T follicular helper cell (primary cell): Measurements from ENCODE around the gene OR11G2.
"Not testable (repeated sequence)": the region's sequence is repeated elsewhere in the genome, so short reads cannot be mapped to it uniquely, and the experiment has no call there.

ENCODE experiments used
- DNase-seq: peaks from one replicate; pipeline ENCODE4 v3.0.0-alpha.2; 2020; ENCODE audit warnings: low read depth
- total RNA-seq, 2 experiments: gene quantifications; one replicate each; lab custom pipeline; 2026; lab: John Stamatoyannopoulos, UW

OR11G2 gene, protein sequence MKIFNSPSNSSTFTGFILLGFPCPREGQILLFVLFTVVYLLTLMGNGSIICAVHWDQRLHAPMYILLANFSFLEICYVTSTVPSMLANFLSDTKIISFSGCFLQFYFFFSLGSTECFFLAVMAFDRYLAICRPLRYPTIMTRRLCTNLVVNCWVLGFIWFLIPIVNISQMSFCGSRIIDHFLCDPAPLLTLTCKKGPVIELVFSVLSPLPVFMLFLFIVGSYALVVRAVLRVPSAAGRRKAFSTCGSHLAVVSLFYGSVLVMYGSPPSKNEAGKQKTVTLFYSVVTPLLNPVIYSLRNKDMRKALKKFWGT
- 0 reads per million in 2 experiments for total RNA-seq

DNA sequence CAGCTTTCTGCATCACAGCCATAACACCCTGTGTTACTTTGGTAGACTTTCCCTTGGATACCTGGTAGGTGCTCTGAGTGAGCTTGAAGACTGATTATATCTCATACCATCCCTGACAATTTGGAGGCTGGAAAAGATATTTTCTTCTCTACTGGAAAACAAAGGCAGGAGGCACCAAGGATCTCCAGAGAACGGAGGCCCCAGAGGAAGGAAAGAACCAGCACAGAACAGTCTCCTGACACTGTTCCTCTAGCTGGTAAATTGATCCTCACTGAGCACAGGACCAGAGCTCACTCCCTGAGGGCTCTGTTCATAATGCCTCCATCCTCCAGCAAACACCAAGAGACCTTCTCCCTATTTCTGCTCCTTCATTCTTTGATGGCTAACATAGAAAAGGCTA is at the start of gene OR11G2:
Gene OR11G2 (plus strand): TSS at position 301 of the 400 bp plus-strand sequence. CDS start 6,542 bp downstream, outside the sequence.
- no peak for DNase-seq

DNA sequence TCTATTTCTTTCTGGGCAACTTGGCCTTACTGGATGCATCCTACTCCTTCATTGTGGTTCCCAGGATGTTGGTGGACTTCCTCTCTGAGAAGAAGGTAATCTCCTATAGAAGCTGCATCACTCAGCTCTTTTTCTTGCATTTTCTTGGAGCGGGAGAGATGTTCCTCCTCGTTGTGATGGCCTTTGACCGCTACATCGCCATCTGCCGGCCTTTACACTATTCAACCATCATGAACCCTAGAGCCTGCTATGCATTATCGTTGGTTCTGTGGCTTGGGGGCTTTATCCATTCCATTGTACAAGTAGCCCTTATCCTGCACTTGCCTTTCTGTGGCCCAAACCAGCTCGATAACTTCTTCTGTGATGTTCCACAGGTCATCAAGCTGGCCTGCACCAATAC is 46.8 kb upstream of the OR11G2 start:
- DNase-seq = no peak

DNA sequence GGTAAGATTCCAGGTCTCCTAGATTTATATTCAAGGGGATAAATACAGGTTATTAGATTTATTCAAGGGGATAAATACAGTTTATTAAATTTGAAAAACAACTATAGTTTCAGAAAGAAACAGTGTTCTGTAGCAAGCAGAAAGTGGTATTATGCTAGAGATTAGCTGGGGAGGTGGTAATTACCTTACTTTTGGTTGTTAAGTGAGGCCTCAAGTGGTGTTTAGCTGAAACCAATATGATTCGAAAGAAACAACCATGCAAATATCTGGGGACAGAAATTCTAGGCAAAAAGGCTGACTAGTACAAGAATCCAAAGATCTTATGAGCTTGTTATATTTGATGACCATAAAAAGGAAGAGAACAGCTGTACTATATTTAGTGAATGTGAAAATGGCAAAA is 45.9 kb upstream of the OR11G2 start:
- no peak for DNase-seq

DNA sequence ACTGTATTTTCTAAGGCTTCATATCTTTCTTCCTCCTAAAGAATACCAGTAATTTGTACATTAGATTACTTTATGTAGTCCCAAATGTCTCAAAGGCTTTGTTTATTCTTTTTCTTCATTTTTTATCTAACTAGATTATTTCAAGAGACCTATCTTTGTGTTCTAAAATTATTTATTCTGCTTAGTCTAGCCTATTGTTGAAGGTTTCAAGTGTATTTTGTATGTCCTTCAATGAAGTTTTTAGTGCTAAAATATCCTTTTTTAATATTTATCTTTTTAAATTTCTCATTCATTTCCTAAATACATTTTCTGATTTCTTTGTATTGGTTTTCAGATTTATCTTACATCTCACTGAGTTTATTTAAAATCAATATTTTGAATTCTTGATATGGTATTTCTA is 26.2 kb upstream of the OR11G2 start:
- DNase-seq = no peak

DNA sequence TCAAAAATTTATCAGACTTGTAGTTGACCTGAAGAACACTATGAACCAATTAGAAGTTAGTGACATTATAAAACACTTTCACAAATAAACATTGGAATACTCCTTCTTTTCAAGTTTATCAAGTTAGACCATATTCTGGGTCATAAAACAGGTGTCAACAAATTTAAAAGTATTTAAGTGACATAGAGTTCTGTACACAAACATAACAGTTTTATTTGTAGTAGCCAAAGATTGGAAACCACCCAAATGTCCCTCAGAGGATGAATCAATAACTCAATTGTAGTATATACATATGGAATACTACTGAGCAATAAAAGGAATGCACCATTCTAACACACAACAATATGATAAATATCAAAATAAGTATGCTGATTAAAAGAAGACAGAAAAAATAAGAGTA is 23.6 kb upstream of the OR11G2 start:
- no peak for DNase-seq

DNA sequence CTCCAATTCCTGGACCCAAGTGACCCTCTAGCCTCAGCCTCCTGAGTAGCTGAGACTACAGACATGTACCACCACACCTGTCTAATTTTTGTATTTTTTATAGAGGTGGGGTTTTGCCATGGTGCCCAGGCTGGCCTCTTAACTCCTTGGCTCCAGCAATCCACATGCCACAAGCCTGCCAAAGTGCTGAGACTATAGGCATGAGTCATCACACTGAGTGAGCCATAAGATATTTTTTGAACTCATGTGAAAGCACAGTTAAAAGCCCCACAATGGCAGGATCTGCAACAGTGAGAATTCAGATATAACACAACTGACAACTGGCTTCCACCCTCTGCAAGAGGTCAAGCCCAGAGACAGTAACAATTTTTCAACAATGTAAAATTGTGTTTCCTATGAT is 20.8 kb upstream of the OR11G2 start:
- DNase-seq = not testable (repeated sequence)

DNA sequence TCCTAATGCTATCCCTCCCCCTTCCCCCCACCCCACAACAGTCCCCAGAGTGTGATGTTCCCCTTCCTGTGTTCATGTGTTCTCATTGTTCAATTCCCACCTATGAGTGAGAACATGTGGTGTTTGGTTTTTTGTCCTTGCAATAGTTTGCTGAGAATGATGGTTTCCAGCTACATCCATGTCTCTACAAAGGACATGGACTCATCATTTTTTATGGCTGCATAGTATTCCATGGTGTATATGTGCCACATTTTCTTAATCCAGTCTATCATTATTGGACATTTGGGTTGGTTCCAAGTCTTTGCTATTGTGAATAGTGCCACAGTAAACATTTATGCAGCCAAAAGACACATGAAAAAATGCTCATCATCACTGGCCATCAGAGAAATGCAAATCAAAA is 16.5 kb upstream of the OR11G2 start:
- not testable (repeated sequence) for DNase-seq

DNA sequence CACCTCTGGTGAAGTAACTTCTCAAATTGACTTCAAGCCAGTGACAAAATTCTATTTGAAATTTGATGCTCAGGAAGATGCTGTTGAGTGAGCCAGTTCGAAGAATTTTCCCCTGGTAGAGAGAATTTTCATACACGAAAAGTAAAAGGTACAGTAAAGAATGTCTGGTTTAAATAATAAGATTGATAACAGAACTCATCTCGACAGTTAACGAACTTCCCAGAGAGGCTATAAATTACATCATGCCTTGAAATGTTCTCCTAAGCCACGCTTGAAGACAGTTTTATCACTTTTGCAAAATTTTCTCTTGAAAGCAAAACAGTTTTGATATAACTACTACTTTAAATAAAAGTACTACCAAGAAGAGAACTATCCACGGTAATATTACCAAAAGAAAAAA is 14.4 kb upstream of the OR11G2 start:
- no peak for DNase-seq

DNA sequence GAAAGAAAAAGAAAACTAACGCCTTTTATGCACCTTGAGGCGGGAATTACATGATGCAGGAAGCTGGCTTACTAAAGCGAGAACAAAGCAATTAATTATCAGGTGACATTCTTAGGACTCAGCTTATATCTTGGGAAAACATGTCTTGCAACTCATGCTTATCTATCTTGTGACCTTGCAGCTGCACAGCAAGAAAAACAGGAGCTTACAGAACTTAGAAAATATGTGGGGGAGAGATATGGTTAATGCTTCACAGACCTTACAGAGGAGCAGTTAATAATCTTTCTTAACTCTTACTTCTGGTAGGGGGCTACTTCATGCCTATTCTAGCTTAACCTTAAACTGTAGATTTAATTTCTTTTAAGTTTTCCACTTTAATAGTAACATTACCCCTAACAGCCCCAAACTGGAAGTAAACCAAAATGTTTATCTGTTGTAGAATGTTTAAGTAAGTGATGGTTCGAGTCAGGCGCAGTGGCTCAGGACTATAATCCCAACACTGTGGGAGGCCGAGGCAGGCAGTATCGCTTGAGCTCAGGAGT is 13.2 kb upstream of the OR11G2 start:
- DNase-seq = no peak

DNA sequence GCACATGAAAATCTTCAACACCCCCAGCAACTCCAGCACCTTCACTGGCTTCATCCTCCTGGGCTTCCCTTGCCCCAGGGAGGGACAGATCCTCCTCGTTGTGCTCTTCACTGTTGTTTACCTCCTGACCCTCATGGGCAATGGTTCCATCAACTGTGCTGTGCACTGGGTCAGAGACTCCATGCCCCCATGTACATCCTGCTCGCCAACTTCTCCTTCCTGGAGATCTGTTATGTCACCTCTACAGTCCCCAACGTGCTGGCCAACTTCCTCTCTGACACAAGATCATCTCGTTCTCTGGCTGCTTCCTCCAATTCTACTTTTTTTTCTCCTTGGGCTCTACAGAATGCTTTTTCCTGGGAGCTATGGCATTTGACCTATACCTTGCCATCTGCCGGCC is 11.5 kb upstream of the OR11G2 start:
- no peak for DNase-seq

DNA sequence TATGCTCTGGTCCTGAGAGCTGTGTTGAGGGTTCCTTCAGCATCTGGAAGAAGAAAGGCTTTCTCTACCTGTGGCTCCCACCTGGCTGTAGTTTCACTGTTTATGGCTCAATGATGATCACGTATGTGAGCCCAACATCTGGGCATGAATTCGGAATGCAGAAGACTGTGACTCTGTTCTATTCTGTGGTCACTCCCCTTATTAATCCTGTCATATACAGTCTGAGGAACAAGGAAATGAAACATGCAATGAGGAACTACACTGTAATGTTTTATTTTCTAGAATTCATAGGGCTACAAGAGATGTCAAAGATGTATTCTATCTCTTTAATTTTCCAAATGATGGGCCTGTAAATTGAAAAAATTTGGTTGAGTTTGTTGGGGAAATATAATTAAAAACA is 10.8 kb upstream of the OR11G2 start:
- DNase-seq = no peak

DNA sequence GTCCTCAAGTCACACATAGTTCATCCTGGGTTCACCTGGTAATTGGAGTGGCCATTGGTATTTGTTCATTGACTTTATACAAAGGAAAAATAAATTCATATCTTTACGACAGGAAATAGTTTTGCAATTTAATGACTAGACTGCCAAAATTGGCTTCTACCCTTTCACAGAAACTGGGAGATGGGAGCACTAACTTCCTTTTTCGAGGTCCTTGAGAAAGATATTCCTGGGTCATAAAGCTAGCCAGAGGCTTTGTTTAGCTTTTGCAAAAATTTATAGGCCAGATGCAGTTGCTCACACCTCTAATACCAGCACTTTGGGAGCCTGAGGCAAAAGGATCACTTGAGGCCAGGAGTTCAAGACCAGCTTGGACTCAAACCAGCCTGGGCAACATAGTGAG is 10.2 kb upstream of the OR11G2 start:
- no peak for DNase-seq

DNA sequence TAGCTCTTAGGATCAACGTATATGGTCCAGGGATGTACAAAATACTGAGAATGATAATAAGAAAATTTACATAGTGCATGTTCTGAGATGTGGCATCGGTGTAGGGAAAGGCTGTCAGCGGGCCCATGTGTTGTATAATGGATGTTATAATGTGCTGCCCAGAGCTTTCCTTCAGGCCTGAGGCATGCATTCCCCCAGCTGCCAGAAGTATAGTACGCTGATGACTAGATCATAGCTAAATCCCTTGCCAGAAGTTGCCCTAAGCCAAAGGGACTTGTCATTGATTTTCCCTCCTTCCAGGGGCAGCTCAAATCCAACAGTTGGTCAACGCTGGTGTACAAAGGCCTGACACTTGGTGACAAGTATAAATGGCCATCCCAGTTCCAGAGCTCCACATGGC is 6.5 kb upstream of the OR11G2 start:
- no peak for DNase-seq

DNA sequence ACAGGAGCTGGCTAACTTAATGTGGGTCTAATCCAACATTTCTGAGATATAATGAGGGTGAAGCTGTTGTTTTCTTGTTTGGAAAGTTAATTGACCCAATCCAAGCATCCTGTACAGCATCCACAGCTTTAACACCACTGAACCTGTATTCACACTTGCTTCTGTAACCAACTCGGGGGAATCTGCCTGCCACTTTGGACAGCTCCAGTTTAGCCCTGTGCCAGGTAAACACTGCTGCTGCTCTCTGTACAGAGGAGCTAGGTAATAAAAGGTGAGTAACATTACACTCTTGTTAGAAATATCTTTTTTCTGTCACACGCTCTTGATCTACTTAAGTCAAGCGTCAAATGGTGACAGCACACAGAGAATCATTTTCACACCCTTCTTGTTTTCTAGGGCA is 700 bp downstream of the OR11G2 start:
- DNase-seq = no peak

DNA sequence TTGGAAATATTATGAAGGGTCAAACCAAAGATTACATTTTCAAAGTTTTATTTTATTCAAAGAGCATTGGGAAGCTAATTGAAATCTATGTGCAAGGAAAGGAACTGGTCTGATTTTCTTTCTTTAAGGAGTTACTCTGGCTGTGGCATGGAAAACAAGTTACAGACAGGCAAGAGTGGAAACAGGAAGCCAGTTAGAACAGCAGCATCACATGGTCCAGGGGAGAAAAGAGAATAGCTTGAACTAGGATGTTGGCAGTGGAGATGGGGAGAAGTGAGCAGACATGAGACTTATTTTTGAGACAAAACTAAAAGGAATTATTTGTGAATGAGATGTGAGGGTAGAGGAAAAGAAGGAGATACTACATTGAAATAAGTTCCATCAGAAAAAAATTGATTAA is 3.4 kb downstream of the OR11G2 start:
- no peak for DNase-seq

DNA sequence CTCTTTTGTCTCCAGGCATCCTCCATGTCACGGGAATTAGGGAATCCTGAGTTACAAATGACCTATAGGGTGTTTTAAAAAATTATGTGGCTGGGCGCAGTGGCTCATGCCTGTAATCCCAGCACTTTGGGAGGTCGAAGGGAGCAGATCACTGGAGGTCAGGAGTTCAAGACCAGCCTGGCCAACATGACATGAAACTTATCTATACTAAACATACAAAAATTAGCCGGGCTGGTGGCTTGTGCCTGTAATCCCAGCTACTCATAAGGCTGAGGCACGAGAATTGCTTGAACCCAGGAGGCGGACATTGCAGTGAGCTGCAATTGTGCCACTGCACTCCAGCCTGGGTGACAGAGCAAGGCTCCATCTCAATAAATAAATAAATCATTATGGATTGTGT is 4.5 kb downstream of the OR11G2 start:
- not testable (repeated sequence) for DNase-seq

DNA sequence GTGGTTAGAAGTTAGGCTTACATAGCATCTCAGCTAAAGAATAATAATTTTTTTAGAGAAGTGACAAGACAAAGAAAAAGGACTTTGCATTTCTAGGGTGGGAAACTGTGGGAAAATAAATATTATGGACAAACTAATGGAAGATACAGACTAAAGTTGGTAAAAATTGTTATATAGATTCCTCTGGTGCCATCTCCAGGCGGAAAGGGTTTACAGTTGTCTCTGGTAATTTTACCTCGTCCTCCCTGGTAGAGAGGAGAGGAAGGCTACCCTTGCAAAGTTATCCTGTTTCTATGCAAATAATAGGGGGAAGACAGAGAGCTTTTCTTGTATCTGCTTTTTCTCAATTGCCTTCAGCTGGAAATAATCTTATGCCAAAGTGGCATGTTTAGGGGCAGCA is 5.2 kb downstream of the OR11G2 start:
- no peak for DNase-seq

DNA sequence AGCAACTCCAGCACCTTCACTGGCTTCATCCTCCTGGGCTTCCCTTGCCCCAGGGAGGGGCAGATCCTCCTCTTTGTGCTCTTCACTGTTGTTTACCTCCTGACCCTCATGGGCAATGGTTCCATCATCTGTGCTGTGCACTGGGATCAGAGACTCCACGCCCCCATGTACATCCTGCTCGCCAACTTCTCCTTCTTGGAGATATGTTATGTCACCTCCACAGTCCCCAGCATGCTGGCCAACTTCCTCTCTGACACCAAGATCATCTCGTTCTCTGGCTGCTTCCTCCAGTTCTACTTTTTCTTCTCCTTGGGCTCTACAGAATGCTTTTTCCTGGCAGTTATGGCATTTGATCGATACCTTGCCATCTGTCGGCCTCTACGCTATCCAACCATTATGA is 6.8 kb downstream of the OR11G2 start:
- no peak for DNase-seq

DNA sequence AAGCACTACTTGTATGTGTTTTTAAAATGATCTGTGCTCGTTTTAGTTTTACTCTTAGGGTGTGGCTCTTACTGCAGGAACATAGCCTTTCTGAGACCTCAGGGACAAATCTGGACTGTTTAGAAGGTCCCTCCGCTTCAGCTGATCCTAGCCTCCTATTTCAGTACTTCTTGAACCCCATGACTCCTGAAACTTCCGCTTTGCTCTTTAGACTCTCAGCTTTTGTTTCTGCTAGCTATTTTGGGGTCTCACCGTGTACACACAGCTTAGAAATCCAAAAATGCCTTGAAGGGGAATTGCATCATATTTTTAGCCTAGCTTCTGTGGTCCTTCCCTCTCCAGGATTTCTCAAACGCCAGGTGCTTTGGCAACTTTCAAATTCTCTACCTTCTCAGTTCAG is 8.3 kb downstream of the OR11G2 start:
- DNase-seq = no peak

DNA sequence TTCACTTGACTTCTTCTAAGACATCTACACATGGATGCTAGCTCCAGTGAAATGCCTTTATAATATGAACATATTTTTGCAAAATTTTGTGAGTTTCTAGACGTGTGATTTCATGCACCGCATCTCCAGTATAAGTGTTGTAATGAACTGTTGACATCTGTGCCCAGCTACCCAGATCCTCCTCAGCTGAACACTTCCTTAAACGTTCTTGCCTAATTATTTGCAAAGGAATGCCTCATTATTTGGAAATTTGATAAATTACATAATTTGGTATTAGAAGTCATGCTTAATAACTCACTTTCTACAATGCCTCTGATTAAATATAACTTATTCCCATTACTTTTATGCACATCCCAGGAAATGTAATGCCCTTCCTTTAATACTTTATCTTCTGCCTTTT is 14.0 kb downstream of the OR11G2 start:
- no peak for DNase-seq

DNA sequence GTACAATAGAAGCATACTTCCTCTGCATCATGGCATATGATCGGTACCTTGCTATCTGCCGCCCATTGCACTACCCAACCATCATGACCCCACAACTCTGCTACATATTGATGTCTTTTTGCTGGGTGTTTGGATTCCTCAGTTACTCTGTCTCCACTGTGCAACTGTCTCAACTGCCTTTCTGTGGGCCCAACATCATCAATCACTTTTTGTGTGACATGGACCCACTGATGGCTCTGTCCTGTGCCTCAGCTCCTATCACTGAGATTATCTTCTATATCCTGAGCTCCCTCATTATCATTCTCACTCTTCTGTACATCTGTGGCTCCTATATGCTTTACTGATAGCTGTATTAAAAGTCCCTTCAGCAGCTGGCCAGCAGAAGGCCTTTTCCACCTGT is 18.9 kb downstream of the OR11G2 start:
- no peak for DNase-seq

DNA sequence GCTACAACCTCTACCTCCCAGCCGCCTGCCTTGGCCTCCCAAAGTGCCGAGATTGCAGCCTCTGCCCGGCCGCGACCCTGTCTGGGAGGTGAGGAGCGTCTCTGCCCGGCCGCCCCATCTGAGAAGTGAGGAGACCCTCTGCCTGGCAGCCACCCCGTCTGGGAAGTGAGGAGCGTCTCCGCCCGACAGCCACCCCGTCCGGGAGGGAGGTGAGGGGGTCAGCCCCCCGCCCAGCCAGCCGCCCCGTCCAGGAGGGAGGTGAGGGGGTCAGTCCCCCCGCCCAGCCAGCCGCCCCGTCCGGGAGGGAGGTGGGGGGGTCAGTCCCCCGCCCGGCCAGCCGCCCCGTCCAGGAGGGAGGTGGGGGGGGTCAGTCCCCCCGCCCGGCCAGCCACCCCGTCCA is 21.7 kb downstream of the OR11G2 start:
- not testable (repeated sequence) for DNase-seq

DNA sequence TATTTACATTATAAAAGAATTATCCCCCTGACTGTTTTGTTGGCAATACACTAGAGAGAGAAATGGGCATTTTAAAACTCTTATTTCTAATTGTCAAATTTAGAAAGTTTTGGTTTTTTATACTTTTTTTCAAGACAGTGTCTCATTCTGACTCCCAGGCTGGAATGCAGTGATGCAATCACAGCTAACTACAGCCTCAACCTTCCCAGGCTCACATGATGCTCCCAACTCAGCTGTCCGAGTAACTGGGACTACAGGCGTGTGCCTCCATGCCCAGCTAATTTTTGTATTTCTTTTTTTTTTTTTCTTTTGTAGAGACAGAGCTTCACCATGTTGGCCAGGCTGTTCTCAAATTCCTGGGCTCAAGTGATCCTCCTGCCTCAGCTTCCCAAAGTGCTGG is 24.5 kb downstream of the OR11G2 start:
- no peak for DNase-seq

DNA sequence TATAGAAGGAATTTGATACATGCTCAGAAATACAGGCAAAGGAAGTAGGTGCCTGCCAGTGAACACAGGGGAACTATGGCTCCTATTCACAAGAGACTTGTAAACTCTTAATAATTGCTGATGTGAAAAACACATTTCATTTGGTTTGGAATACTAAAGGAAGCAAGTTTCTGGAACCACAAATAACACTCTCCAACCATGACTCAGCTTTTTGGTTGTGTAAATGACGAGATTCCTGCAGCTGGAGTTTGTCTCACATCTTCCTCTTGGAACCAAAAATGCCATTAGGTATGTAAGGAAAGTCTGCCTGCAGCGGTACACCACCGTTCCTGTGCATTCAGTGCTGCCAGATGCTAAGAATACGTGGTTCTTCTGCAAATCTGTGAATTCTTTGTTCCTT is 28.3 kb downstream of the OR11G2 start:
- DNase-seq = no peak
